Activated CD4-positive, alpha-beta T cell treated with anti-CD3 and anti-CD28 coated beads, Interleukin-2, amount 50 U/mL, for 48 hours (primary cell): ENCODE data around the gene MLST8.

Source experiments
- DNase-seq, 2 experiments: peaks; one replicate each; pipeline ENCODE4 v3.0.0-alpha.2; 2020

Gene MLST8

GRCh38 chr16:2205104-2205966 lies at the start of gene MLST8:
Gene MLST8, plus strand, starts transcription at chr16:2205454. Its CDS starts 632 bp downstream, at chr16:2206086.
- peak; percentile 82 to 86 for DNase-seq

GRCh38 chr16:2155977-2156848 lies 49.0 kb upstream of the MLST8 start:
- DNase-seq = peak in 1 of 2 experiments; percentile 24

DNA sequence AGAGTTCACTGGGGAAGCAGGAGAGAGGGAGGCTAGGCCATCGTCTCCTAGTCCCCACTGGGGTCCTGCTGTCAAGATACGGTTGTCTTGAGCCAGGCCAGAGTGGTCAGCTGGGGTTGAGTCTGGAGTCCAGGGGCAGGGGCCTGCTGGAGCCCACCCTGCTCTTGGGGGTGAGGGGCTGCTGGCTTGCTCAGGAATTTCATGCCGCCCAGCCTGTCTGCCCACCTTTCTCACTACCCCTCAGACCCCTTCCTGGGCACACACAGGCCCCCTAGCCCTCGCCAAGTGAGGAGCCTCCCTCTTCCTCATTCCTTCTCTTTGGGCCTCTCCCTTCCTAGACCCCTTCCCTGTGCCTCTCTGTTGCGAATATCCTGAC lies 48.4 kb upstream of the MLST8 start:
- DNase-seq = no peak

- DNase-seq = no peak
Measured at GRCh38 chr16:2157480-2158261, 47.6 kb upstream of the MLST8 start.

DNA sequence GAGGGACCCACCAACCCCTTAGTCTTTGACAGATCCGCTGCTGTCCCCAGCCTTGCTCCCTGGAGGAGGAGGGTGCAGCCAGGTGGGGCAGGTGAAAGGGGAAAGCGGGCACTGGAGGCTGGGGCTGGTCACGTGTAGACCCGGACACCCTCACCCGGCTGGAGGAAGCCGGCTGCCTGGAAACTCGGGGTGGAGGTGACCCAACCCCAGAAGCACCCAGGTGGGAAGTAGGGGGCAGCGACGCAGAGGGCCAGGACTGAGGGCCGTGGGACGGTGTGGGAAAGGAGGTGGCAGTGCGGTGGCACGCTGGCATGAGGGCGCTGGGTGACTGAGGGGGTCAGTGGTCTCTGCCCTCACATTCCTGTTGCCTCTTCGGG lies 47.0 kb upstream of the MLST8 start:
- no peak for DNase-seq

DNA sequence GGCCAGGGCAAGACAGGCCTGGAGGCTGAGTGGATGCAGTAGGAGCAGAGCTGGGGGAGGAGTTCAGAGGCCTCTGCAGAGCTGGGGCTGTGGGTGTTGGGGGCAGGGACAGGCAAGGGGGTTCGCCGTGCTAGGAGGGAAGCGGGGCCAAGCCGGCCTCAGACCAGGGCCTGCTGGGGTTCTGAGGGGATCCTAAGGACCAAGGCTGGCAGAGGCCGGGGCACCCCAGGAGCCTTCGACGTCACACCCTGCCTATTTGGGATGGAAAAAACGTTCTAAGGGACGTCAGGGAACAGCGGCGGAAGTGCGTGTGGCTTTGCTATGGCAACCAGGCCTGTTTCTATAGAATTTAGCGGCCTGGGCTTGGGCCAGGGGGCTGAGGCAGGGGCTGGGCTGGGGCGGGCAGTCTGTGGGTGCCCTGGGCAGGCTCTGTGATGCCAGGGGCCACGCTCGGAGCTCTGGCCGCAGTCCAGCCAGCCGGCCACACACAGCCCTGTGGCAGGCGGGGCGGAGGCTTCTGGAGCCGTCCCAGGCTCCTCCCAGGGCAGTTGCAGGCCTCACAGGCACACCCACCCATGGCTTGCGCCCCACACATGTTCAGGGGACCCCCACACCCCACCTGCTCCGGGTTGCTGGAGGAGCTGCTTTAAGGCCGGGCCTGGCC lies 45.9 kb upstream of the MLST8 start:
- DNase-seq = no peak

DNA sequence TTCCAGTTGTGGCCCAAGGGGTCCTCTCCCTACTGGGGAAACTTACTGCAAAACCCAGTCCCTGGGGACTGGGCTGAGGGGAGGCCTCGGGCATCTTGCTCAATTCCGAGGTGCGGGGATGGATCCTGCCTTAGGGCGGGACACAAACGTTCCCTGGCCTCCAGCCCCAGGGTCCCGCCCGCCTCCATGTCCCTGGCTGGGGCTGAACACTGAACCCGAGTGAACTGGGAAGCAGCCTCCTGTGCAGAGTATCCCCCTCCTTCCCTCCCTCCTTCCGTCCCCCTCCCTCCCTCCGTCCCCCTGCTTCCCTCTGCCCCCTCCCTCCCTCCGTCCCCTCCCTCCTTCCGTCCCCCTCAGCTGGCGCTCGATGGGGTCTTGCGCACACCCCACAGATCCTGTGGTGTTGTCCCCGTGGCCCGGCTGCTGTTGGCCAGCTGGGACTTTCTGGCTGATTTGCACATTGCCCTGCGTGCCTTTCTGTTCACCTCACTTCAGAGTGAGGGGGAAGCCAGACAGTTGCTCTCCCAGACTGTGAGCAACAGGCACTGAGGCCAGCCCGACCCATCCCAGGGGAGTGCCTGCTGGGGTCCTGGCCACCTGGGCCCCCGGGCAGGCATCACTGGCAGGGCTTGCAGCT lies 44.2 kb upstream of the MLST8 start:
- DNase-seq = no peak

GRCh38 chr16:2161911-2162310 lies 43.3 kb upstream of the MLST8 start:
- no peak for DNase-seq

DNA sequence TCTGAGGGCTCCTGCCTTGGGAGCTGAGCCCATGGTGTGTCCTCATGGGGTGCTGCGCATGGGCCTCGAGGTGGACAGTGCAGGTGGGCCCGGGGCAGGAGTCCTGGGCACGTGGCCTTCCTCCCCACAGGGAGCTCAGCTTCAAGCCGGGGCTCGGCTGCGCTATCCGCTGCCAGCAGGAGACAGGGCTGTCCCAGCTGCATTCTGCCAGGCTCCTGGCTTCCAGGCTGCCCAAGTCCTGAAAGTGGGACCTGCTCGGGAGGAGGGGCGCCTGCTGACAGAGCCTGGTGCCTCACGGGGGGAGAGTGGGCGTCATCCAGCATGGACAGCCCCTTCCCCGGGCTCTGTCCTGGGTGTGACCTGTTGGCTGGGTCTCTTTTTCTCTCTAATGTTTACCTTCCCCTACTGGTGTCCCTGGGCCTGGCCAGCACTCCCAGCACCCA lies 42.6 kb upstream of the MLST8 start:
- DNase-seq = no peak

- DNase-seq = peak in 1 of 2 experiments; percentile 12
Measured at GRCh38 chr16:2163211-2163881, 41.9 kb upstream of the MLST8 start.

DNA sequence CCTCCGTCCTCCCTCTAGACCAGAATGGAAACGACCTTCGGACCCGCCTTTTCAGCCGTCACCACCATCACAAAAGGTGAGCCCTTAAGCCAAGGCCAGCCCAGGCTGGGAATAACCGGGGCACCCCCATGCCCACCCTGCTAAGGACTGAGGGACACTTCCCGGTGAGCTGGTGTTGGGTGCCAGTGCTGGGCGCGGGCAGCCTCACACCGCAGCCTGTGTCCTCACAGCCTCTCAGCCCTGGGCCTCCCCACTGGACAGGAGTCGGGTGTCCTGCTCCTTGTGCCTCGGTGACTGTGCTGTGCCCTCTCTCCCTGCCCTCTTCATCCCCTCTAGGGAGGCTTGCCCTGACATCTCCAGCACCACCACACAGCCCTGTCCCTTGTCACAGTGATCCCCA lies 39.4 kb upstream of the MLST8 start:
- no peak for DNase-seq

DNA sequence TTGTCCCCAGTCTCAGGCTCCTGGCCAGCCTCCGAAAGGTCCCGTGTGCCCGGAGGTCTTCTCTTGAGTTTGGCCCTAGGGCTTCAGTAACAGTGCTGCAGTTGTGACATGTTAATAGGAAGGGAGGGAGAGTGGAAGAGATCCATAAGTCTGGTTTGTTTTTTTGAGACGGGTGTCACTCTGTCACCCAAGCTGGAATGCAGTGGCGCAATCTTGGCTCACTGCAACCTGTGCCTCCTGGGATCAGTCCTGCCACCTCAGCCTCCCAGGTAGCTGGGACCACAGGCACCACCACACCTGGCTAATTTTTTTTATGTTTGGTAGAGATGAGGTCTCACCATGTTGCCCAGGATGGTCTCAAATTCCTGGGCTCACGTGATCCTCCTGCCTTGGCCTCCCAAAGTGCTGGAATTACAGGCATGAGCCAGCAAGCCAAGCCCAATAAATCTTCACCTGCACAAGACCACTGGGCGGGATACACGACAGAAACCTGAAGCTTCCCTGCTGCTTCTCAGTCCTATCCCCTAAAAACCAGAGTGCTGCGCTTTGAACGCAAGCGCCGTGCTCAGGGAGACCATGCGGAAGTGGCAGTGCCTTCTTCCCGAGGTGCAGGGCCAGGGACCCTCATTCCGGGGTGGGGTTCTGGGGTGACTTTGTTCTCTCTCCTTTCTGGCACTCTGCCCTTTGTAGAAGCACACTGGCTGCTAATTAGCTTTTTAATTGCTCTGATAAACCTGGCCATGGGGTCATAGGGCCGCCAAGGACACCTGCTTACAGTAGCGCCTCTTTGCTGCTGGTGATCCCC lies 38.8 kb upstream of the MLST8 start:
- no peak for DNase-seq

- DNase-seq = no peak
Measured at GRCh38 chr16:2167068-2167638, 38.1 kb upstream of the MLST8 start.

DNA sequence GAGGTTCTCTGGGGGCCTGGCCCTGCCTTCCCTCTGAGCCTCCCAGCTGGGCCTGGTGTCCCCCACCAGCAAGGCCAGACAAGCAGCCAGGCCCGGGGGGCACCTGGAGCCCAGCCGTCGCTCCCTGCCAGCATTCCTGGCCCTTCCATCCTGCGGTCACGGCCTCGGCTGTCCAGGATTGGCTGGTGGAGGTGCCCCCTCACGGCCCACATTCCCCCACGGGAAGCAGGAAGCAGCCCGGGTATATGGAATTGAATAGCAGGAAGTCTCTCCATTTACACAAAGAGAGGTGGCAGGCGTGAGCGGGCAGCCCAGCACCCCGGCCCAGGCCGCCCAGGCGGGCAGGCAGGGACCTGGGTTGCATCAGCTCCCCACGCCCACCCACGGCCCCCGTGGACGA lies 35.2 kb upstream of the MLST8 start:
- DNase-seq = no peak

DNA sequence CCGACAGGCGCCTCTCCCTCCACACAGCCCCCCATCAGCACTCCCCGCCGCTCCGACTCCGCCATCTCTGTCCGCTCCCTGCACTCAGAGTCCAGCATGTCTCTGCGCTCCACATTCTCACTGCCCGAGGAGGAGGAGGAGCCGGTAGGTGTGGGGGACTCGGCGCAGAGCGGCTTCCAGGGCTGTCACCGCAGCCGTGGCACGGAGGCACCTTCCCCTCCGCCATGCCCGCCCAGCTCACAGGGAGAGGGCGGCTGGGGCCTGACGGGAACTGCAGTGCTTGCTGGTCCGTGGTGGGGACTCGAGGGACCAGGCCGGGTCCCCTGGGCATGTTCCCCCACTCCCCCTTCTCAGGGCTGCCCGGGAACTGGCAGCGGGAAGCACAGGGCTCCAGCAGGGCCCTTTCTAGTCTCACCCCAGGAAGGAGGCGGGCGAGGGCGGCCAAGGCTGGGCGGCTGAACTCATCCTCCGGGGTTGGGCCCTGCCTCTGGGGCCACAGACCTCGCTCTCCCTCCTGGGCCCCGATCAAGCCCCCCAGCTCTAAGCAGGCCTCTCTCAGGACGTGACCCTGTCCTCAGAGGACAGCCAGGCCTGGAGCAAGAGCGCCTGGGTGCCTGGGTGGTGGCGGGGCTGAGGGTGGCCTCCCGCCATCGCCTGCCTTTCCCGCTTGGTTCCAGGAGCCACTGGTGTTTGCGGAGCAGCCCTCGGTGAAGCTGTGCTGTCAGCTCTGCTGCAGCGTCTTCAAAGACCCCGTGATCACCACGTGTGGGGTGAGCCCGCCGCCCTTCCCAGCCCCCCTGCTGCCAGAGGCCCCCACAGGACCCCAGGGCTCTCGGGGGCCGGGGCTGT lies 34.4 kb upstream of the MLST8 start:
- DNase-seq = no peak

- DNase-seq = no peak
Measured at GRCh38 chr16:2171601-2172178, 33.6 kb upstream of the MLST8 start.

DNA sequence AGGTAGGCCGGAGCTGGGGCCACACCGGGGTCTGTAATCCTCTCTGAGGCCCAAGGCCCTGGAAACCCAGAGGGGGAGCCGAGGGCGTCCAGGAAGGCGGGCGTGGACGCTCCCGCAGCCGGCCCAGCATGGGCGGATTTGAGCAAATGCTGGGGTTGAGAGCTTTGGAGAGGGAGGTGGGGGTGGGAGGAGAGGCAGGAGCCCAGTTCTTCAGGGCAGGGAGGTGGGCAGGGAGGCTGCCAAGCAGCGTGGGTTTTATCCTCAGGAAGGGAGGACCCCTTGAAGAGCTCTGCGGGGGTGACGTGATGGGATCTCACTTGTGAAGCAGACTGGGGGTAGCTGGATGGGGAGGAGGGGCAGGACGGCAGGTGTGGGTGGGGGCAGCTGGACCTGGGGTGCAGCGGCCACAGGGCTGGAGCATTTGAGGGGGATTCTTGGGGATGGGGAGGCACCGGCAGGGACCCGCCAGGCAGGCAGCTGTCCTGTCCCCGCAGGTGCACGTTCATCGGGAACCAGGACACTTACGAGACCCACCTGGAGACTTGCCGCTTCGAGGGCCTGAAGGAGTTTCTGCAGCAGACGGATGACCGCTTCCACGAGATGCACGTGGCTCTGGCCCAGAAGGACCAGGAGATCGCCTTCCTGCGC lies 32.4 kb upstream of the MLST8 start:
- DNase-seq = no peak

DNA sequence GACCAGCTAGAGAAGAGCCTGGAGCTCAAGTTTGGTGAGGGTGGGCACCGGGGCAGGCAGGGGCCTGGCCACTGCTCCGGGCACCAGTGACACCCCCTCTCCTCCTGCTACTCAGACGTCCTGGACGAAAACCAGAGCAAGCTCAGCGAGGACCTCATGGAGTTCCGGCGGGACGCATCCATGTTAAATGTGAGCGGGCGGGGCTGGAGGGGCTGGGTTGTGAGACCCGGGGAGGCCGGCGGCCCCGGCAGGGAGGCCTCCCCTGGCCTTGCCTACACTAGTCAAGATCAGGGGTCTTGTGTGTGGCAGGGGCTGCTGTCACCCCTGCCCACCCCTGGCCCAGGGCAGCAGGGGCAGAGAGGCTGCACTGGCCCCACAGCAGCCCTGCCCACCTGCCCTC lies 31.9 kb upstream of the MLST8 start:
- DNase-seq = no peak
